WTC11 (cell line): ENCODE data around the gene ZNF438. TPM values are rescaled to one million over a fixed set of nuclear protein-coding genes. Genes with fewer than 3 reads are reported as not detected.

Source experiments
- ATAC-seq: fragments of 200-7000 bp; cut with Tn5 transposase; 2 replicates; pipeline ENCODE4 v1.10.0; 2021; ENCODE audit warnings: mild to moderate bottlenecking, moderate library complexity
- CTCF ChIA-PET: fragments of 300-600 bp; sonication (Branson Sonifier 250); formaldehyde crosslinking; loops from one replicate; lab custom pipeline; 2021; ENCODE audit warnings: antibody characterized with exemption; lab: Charles Lee
- POLR2A ChIA-PET: fragments of 350-600 bp; sonication (Branson Sonifier 250); formaldehyde crosslinking; loops from one replicate; lab custom pipeline; 2021; ENCODE audit warnings: antibody characterized with exemption; lab: Charles Lee
- DNase-seq: peaks from one replicate; pipeline ENCODE4 v3.0.0; 2021; ENCODE audit warnings: low spot score
- H3K27ac Mint-ChIP-seq: 2 replicates; pipeline ENCODE4 v1.8.0; 2021; ENCODE audit warnings: mixed read lengths
- H3K27me3 Mint-ChIP-seq: 2 replicates; pipeline ENCODE4 v1.8.0; 2021; ENCODE audit warnings: low read depth, mild to moderate bottlenecking, moderate library complexity, mixed read lengths
- H3K36me3 Mint-ChIP-seq: 2 replicates; pipeline ENCODE4 v1.8.0; 2021; ENCODE audit warnings: mixed read lengths
- H3K4me1 Mint-ChIP-seq: 2 replicates; pipeline ENCODE4 v1.8.0; 2022; ENCODE audit warnings: mixed read lengths
- H3K4me3 Mint-ChIP-seq: 2 replicates; pipeline ENCODE4 v1.8.0; 2021; ENCODE audit warnings: mild to moderate bottlenecking, moderate library complexity, mixed read lengths
- H3K9me3 Mint-ChIP-seq: 2 replicates; pipeline ENCODE4 v1.8.0; 2021; ENCODE audit warnings: mixed read lengths
- CREM ChIP-seq: sonication (generic); formaldehyde crosslinking; IDR thresholded peaks from 2 replicates; pipeline ENCODE4 v1.8.1; 2022; ENCODE audit warnings: mild to moderate bottlenecking, missing genetic modification reagents, moderate library complexity
- CTCF ChIP-seq: fragments of 200-600 bp; IDR thresholded peaks from 2 replicates; pipeline ENCODE4 v1.8.0; 2022; ENCODE audit warnings: antibody characterized with exemption
- E2F4 ChIP-seq: sonication (generic); formaldehyde crosslinking; IDR thresholded peaks from 2 replicates; pipeline ENCODE4 v1.8.1; 2022; ENCODE audit warnings: low read depth, mild to moderate bottlenecking, moderate library complexity, missing genetic modification reagents, borderline replicate concordance
- ZNF138 ChIP-seq: sonication (generic); formaldehyde crosslinking; conservative IDR thresholded peaks from 2 replicates; pipeline ENCODE4 v1.8.1; 2022; ENCODE audit warnings: mild to moderate bottlenecking, moderate library complexity, missing genetic modification reagents
- ZNF219 ChIP-seq: sonication (generic); formaldehyde crosslinking; IDR thresholded peaks from 2 replicates; pipeline ENCODE4 v1.8.0; 2023; ENCODE audit warnings: missing genetic modification reagents, mild to moderate bottlenecking, borderline replicate concordance
- ZNF416 ChIP-seq: fragments of 250-450 bp; sonication (Bioruptor Pico); IDR thresholded peaks from 2 replicates; pipeline ENCODE4 v1.9.0; 2021; ENCODE audit warnings: mild to moderate bottlenecking, inconsistent platforms
- ZNF532 ChIP-seq: fragments of 250-450 bp; sonication (Bioruptor Pico); IDR thresholded peaks from 2 replicates; pipeline ENCODE4 v1.9.0; 2021; ENCODE audit warnings: mild to moderate bottlenecking, borderline replicate concordance
- total RNA-seq: library from RNA; stranded (reverse); gene quantifications from 3 replicates; pipeline ENCODE4 v1.2.3, GENCODE V29; 2021
- TF ChIP-seq, protein P1 (sequence below): sonication (generic); formaldehyde crosslinking; IDR thresholded peaks from 2 replicates; pipeline ENCODE4 v1.8.1; 2023; ENCODE audit warnings: mild to moderate bottlenecking, missing genetic modification reagents
- TF ChIP-seq, protein P2 (sequence below): sonication (generic); formaldehyde crosslinking; IDR thresholded peaks from 2 replicates; pipeline ENCODE4 v1.8.1; 2023; ENCODE audit warnings: mild to moderate bottlenecking, missing genetic modification reagents

The ZNF438 gene
- total RNA-seq, 1 experiment from 2014 or later, result 1.9 TPM

DNA sequence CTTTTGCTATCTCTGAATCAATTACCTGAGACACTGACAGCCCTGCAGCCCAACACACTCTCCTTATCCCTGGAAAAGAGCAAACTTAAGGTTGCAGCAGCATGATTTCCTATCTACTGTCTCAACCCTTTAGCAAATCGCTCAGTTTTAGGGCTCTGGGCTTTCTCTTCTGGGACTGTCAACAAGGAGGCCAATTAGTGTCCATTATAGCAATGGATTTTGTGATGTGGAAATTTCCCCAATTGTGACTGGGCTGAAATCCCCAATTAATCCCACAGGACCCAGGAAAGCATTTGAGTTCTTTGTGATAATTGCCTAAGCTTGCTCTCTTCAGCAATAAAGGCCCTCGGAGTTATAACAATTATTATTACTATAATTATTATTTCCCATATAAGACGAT, 197.0 kb downstream of the ZNF438 start (continued):
- TF ChIP-seq E2F4 (no peak), CREM (CRISPR knock-in tag) (no peak)

DNA sequence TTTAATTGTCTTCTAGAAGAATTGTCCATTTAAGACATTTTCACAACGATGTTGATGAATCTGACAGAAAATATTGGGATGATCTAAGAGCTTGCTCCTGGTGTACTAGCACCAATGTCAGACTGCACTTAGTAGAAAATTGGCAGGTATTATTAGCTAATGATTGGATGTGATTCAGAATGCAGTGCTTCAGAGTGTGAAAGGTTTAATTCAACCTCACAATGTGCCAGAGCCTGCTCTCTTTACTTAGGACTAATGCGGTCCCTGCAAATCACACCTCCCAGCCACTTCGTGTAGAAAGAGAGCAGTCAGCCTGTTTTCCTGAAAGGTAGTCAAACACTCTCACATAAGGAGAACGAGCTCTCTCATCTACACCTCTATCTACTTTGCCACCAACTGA, 197.5 kb downstream of the ZNF438 start:
- no peaks in the 10 kb centered on the region for H3K36me3 Mint-ChIP-seq
- H3K27me3 Mint-ChIP-seq, result no peaks in the 10 kb centered on the region; the same call in 1 of the 2 replicates
- no peak for TF ChIP-seq CTCF
- TF ChIP-seq ZNF138 (CRISPR knock-in tag), result no peak
- TF ChIP-seq, protein P1, sequence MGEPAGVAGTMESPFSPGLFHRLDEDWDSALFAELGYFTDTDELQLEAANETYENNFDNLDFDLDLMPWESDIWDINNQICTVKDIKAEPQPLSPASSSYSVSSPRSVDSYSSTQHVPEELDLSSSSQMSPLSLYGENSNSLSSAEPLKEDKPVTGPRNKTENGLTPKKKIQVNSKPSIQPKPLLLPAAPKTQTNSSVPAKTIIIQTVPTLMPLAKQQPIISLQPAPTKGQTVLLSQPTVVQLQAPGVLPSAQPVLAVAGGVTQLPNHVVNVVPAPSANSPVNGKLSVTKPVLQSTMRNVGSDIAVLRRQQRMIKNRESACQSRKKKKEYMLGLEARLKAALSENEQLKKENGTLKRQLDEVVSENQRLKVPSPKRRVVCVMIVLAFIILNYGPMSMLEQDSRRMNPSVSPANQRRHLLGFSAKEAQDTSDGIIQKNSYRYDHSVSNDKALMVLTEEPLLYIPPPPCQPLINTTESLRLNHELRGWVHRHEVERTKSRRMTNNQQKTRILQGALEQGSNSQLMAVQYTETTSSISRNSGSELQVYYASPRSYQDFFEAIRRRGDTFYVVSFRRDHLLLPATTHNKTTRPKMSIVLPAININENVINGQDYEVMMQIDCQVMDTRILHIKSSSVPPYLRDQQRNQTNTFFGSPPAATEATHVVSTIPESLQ (CRISPR knock-in tag), result no peak
- TF ChIP-seq ZNF219 (CRISPR knock-in tag), result no peak
- TF ChIP-seq, protein P2, sequence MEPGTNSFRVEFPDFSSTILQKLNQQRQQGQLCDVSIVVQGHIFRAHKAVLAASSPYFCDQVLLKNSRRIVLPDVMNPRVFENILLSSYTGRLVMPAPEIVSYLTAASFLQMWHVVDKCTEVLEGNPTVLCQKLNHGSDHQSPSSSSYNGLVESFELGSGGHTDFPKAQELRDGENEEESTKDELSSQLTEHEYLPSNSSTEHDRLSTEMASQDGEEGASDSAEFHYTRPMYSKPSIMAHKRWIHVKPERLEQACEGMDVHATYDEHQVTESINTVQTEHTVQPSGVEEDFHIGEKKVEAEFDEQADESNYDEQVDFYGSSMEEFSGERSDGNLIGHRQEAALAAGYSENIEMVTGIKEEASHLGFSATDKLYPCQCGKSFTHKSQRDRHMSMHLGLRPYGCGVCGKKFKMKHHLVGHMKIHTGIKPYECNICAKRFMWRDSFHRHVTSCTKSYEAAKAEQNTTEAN (CRISPR knock-in tag), result no peak
- no peak for TF ChIP-seq ZNF532 (CRISPR knock-in tag)
- peaks cover 42% of the 10 kb centered on the region for H3K4me1 Mint-ChIP-seq
- H3K27ac Mint-ChIP-seq, result no peak overlapping the region
- DNase-seq (no peak), ATAC-seq (no peak)
- POLR2A ChIA-PET, result no interaction called here
- CTCF ChIA-PET, result interaction anchor here (0.6 to 1.6 kb wide), 4 partner anchors 8 to 163 kb away, joined by 4 to 6 read pairs (median 4); no protein-coding TSS in a partner anchor
- peaks cover 4% of the 10 kb centered on the region; the same call in 1 of the 2 replicates for H3K9me3 Mint-ChIP-seq
- no peak overlapping the region for H3K4me3 Mint-ChIP-seq

- no peaks in the 10 kb centered on the region; the same call in 1 of the 2 replicates for H3K27me3 Mint-ChIP-seq
- no peak overlapping the region for H3K4me3 Mint-ChIP-seq
- ATAC-seq (no peak), DNase-seq (no peak)
- no peak overlapping the region for H3K27ac Mint-ChIP-seq
- ChIA-PET CTCF (interaction anchor here (0.6 to 1.6 kb wide), 4 partner anchors 8 to 162 kb away, joined by 4 to 6 read pairs (median 4); no protein-coding TSS in a partner anchor), POLR2A (no interaction called here)
- TF ChIP-seq ZNF416 (CRISPR knock-in tag), result no peak
- H3K36me3 Mint-ChIP-seq, result no peaks in the 10 kb centered on the region
- peaks cover 42% of the 10 kb centered on the region for H3K4me1 Mint-ChIP-seq
- H3K9me3 Mint-ChIP-seq, result peaks cover 4% of the 10 kb centered on the region; the same call in 1 of the 2 replicates
Observed at GRCh38 chr10:30833628-30833970, 198.1 kb downstream of the ZNF438 start.
